Stimulated activated naive CD4-positive, alpha-beta T cell treated with Interleukin-2 at 50 U/mL for 16 hours (primary cell): ENCODE measurements around the gene RNF144B.
"Not testable (repeated sequence)": the region's sequence is repeated elsewhere in the genome, so short reads cannot be mapped to it uniquely, and the experiment has no call there.

Experiments used
- DNase-seq: peaks from one replicate; lab custom pipeline; 2025; lab: John Stamatoyannopoulos, UW

The RNF144B gene

DNA sequence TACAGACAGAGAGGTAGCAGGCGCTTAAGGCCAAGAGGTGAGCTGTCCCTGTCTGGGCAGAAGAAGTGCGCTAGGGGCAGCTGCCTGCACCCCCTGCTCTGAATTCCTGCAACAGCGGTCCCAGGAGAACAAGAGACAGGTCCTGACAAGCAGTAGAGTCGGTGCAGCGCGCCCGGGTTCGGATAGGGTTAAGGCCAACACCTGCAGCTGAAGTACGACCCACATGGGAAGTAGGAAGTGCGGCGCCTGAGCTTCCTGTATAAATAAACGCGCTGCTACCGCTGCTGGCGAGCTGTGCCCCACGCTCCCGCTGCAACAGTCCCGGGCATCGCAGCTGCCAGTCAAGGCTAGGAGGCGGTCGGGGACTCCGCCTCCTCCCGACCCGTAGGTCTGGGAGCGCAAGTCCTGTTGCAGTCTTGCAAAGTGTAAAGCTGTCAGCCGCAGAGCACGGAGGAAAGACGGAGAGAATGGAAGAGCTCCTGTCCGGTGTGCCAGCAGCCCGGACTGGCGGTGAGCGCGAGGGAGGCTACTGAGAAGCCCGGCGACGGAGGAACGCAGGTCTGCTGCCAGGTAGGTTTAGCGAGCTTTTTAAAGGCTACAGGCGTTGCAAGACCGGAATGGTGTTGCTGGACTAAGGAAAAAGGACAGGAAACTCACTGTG, at the start of gene RNF144B:
Gene RNF144B (plus strand): TSS at position 290 of the 661 bp plus-strand sequence. CDS start 12,185 bp downstream, outside the sequence.
- peak; percentile 39 for DNase-seq

DNA sequence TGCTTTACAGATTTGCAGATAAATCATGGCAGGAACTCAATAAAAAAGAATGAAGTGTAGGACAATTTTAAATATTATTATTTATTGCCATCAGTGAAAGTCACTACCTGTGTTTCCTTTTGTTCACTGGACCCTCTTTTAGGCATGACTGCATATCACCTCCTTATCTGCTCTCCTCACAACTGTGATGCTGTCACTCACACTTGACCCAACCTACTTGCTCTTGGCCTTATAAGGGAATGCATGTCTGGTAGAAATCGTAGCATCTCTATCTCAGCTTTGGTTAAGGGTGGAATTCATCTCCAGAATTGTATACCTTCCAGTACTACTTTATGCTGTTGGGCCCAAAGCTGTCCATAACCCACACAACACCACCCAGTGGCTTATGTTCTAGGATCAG, 47.6 kb upstream of the RNF144B start:
- DNase-seq = no peak

DNA sequence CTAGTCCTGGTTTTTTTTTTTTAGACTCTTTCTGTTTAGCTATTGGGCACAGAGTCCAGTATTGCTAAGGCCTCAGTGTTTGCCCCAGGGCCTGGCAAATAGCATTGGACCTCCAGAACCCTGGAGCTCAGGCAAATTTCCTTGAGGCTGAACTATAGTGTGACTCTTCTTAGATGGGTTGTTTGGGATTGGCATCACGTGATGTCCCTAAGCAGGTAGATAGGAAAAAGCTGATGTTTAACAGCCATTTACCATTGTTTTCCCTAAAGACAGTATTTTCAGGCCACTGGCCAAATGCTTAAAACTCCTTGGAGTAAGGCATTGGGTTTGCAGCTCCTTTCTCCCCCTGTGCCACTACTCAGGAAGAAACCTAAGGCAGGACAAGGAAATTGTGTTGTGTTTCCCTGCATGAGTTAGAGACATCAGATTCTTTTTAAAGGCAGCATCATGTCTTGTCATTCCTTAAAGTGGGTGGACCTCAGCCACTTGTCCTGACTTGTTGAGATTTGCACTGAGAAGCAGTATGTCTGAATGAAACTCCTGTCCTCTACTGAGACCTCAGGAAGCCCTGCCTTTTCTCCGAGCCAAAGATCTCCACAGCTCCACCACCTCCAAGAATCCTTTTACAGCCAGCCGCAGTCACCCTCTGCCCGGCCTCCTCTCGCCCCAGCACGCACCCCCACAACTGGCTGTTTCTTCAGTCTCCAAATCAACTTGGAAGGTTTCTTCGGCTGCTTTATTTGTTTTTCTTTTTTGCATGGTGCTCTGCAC, 46.2 kb upstream of the RNF144B start:
- DNase-seq = no peak

DNA sequence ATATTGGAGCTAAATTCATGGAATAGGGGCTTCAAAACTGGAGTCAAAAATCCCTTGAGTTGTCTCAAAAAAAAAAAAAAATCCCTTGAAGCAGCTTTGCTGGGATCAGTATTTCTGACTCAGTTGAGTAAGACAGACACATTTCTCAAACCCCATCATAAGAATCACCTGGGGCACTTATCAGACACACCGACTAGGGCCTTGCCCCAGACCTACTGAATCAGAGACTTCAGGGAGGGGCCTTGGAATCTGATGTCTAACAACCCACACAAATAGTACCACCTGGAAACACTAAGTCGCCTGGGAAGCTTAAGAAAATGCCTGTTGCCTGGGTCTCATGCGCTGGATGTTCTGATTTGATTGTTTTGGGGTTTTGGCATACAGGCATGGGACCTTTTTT, 44.9 kb upstream of the RNF144B start:
- no peak for DNase-seq

DNA sequence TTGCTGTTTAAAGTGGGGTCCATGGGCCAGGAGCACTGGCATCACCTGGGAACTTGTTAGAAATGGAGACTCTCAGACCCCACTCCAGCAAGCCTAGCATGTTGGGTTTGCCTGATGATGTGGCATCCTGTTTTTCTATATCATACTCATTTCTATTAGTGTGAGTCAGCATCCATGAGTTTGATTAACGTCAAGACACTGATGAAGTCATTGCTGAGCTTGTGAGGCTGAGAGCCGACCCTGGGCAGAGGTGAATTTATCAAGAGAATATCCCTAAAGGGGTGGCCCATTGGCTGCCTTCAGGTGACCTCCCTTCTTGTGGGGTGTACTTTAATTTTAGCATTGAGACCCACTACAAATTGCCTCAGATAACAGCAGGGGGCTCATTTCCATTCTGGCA, 43.4 kb upstream of the RNF144B start:
- DNase-seq = no peak

DNA sequence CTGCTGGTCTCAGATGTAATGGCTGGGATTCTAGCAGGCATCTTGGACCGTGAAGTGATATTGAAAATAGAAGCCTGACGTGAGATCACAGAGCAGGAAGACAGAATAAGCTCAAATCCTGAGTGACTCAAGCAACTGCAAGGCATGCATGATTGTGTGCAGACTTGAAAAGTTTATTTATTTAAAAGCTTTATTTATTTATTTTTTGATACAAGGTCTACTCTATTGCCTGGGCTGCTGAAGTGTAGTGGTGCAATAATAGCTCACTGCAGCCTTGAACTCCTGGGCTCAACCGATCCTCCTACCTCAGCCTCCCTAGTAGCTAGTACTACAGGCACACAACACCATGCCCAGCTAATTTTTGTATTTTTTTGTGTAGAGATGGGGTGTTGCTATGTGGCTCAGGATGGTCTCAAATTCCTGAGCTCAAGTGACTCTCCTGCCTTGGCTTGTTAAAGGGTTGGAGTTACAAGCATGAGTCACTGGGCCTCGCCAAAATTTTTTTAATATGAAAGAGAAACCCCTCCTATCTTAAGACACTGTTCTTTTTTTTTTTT, 40.1 kb upstream of the RNF144B start:
- no peak for DNase-seq

DNA sequence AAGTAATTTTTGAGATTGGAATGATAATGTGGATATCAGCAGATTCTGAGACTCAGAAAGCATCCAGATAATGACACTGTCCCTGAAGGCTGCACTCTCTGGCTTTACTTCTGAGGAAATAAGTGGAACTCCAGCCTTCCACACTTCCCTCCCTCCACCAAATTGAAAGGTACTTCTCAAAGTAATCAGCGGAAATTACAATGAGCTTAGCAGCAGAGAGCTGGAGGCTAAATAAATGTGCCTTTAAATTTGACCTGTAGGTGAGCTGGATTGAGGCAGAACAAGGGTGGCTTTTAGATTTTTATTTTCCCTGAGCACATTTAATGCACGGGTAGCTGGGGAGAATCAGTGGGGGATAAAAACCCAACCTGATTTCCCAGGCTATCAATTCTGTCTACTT, 39.3 kb upstream of the RNF144B start:
- no peak for DNase-seq

DNA sequence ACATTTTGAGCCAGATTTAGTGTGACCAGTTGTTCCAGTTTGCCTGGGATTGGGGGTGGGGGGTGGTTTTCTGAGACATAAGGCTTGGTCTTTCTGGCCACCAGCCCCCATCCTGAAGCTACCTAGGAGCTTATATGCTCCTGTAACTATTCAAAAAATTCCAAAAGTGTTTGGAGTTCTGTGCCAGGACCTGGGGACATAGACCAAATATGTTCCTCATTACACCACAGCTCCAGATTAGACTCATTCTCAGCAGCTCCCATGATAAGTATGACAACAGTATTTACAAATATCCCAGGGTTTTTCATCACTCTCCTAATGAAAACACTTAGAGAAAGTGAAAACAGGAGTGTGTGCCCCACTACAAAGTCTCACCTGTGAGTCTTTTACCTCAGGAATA, 37.8 kb upstream of the RNF144B start:
- no peak for DNase-seq

DNA sequence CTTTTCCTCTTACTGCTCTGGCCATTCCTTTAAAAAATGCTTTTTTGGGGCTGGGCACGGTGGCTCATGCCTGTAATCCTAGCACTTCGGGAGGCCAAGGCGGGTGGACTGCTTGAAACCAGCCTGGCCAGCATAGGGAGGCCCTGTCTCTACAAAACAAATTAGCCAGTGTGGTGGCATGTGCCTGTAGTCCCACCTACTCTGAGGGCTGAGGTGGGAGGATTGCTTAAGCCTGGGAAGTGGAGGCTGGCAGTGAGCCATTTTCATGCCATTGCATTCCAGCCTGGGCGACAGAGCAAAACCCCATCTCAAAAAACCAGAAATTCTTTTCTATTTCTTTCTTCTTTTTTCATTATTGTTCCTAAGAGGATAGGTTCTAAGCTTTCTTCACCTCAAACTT, 36.9 kb upstream of the RNF144B start:
- no peak for DNase-seq

DNA sequence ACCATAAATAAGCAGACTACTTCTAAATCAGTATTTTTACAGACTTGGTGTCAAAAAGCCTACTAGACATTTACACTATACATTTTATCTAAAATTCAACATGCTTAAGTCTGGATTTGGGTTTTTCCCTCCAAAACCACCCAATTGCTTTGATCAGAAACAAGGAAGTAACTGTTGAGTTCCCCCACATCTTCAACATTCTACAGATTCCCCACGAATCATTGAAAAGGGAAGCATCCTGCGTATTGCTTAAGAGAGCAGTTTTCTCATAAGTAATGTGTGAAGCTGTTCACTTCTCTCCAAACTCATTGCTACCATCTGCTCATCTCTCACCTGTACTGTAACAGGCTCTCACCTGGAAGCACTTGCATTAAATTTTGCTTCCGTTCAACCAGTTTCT, 36.4 kb upstream of the RNF144B start:
- DNase-seq = no peak

DNA sequence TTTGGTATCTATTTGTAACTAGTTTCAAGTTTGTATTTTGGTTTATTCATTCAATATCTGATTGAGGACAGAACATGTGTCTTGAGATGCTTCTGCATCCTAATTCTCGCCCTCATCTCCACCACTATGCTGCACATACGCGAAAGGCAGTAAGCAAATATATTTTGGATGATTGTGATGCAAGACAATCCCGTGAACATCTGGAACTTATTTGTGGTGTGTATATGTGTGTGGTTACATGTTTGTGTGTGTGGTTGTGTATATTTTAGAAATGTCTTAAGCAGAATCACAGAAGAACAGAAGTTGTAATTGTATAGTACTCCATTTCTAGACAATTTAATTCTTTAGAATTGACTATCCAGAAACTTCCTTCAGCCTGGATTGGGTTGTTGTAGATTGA, 35.1 kb upstream of the RNF144B start:
- no peak for DNase-seq

DNA sequence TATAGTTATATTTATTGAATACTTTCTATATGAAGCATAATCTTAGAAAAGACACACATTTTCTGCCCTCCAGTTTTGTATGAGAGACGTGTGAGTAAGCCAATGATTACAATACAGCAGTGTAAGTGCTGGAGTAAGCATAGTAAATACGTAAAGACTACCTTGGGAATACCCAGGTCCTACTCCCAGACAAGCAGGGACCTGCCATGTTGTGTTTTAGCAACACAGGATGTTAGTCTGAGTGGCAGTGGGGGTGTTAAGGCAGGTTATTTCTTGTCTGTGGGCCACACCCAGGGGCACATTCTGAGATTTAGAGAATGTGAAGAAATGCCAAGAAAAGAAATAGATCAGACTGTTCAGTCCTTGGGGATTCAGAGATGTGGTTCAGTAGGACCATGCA, 34.3 kb upstream of the RNF144B start:
- no peak for DNase-seq

DNA sequence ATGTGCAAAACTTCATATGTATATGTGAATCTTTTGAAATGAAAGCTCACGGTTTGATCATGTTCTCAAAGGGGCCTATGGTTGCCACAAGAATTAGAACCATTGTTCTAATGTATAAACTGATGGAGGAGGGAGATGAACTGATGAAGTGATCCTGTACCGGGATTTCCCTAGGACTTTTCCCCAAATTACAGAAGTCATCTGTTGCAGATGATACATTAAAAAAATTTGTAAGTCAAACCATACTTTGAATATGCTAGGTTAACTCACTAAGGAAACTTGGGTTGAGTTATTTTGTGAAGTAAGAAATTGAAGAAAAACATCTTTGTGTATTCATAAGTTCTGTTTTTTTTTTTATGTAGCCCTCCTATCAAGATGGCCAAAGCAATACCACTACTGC, 33.9 kb upstream of the RNF144B start:
- no peak for DNase-seq

DNA sequence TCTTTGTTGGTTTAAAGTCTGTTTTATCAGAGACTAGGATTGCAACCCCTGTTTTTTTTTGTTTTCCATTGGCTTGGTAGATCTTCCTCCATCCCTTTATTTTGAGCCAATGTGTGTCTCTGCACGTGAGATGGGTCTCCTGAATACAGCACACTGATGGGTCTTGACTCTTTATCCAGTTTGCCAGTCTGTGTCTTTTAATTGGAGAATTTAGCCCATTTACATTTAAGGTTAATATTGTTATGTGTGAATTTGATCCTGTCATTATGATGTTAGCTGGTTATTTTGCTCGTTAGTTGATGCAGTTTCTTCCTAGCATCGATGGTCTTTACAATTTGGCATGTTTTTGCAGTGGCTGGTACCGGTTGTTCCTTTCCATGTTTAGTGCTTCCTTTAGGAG, 29.6 kb upstream of the RNF144B start:
- DNase-seq = not testable (repeated sequence)

DNA sequence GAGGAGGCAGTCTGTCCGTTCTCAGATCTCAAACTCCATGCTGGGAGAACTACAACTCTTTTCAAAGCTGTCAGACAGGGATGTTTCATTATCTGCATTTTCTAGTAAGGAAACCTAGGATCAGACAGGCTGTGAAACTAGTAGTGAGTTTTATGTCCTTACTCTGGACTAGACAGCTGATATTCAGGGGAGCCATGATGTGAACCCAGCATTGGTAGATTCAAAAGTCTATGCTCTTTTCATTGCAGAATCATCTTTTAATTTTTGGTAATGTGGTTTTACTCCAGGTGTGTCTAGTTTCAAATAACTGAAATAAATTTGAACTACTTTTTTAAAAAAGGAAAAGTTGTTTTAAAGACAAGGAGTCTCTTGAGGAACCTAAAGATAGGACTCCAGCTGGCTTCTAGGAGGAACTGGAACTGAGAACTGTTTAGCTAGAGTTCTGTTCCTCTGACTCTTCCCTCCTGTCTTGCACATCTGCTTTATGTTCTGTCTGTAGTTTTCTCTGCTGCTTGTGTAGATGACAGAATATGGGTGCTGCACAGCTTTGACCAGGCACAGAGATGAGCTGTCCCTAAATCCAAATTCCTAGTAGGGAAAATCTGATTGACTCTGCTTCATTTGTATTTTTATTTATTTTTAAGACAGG, 27.8 kb upstream of the RNF144B start:
- no peak for DNase-seq

DNA sequence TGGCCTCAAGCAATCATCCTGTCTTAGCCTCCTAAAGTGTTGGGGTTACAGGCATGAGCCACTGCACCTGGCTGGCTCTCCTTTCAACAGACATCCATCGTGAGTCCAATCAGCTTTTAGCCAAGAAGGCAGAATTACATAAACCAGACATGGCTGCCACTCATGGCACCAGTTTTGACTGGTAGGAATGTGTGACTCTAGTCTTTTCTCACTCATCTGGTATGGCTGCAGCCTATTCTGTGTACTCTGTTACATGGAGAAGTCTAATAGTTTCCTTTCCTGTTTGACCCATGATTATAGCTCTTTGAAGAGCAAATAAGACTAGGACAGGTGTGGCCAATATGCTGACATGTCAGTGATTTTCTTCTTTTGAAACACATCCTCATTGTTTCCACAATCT, 27.0 kb upstream of the RNF144B start:
- DNase-seq = no peak

DNA sequence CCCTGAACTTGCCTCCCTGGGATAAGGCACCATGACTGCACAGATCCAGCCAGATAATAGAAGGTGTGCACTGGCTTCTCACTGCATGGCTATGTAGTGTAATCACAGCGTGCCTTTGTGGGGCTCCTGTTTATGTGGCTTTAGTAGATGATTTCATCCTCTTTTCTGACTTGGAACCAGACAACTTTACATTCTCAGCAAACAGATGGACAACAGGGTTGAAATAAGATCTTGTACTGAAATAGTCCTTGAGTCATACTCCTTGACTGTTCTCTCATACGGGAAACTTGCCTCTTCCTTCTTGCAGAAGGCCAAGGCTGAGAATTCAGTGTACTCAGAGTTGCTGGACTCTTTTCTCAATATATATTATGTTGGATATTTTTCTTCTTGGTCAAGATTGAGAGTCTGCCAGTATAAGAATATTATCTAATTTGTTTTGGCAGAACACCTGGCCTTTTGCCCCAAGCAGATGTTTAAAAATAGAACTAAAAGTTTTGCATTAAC, 25.0 kb upstream of the RNF144B start:
- no peak for DNase-seq

DNA sequence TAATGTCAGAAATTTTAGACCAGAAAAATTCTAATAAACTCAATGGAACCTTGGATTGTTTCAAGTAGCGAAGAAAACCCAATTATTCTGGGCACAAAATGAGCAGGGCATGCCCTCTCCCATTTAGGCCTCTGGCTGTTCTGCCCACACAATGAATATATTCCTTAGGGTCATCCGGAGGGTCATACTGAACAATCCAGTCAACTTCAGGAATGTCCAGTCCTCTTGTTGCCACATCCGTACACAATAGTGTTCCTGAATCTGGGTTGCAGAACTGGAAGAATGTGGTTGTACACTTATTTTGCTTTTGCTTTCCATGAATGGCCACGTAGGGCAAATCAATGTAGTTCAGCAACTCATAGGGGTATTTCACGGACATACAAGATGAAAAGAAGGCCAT, 23.4 kb upstream of the RNF144B start:
- DNase-seq = no peak

DNA sequence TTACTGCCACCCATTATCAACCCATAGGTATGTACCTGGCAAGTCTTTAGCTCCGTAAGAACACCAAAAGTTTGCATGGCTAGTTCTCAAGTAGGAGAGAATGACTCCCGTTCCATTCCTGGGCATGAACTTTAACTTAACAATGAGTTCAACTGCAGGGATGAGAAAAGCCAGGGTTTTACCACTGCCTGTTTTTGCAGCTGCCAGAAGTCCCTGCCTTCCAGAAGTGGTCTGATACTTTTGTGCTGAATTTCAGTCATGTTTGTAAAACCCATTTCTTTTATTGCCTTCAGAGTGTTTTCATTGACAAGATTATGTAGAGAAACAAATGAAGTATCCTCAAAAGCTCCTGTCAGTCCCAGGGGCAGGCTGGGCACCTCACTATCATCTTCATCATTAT, 22.6 kb upstream of the RNF144B start:
- not testable (repeated sequence) for DNase-seq

DNA sequence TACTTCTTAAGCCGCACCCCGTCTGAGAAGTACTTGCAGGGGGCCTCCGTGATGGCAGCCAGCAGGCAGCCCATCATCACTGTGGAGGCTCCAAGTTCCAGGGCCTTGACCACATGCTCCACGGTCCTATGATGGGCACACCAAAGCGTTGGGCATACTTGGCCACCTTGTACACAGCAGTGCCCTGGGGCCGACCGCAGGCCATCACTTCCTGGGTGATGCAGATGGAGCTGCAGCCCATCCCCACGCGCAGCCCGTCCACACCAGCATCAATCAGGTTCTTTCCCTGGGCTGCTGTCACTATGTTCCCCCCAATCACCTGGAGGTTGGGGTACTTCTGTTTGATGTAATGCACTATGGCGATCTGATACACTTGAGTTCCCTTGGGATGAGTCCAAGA, 19.8 kb upstream of the RNF144B start:
- DNase-seq = no peak

DNA sequence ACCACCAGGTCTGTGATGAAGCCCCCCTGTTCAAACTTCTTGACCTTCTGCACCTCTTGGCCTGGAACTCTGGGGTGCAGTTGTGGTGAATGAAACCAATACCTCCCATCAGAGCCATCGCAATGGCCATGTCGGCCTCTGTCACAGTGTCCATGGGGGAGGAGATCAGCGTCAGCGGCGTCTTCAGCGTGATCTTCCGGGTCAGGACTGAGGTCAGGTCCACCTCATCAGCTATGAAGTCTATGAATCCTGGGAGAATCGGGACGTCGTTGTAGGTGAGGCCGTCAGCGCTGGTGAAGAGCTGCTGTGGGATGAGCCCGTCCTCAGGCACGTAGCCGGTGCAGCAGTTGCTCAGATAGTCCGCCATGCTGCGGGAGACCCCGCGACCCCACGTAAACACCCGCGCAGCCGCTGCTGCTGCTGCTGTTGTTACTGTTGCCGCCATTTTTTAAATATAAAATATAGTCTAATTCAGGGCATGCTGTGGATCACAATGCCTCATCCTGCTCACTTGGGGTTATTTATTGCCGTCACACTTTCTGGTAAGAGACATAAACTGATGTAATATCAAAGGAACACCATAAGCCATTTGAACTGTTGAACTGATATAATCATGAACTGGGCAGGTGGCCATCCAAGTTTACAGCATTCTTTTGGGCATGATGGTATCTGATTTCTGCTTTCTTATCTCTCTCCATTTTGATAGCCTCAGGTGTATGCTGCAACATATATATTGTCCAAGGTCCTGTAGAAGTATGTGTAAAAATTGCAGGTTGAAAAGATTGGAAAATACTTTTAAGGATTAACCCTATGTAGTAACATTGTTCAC, 18.7 kb upstream of the RNF144B start:
- DNase-seq = no peak

DNA sequence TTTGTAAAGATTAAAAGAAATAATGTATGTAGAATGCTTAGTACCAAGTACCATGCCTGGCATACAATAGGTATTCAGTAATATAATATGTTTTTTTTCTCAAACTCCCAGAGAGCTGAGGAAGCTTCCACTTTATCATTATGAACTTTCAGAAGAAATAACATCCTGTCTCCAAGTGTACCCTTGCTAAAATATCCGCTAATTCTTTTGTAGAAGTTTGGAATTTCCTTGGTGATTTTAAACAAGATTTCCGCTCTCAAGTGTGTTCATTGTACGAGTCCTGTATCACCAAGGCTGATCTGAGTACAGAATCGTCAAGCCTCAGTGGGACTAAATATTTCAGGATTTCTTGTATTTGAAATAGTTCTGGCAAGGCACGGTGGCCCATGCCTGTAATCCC, 16.1 kb upstream of the RNF144B start:
- DNase-seq = no peak
